Endothelial cell of umbilical vein (primary cell): ENCODE results near the gene DNAH1. TPM values are rescaled to one million over a fixed set of nuclear protein-coding genes. Genes with fewer than 3 reads are reported as not detected.

Experiments
- BruUV-seq: library from RNA; stranded (reverse); fragments of 400-500 nt; replicated peaks from 2 replicates; lab custom pipeline; 2021; lab: Mats Ljungman, UMichigan
- CTCF ChIA-PET: fragments of 300-600, 350-600 bp; sonication (Branson Sonifier 250); formaldehyde crosslinking; loops from one replicate; lab custom pipeline; 2021; ENCODE audit warnings: antibody characterized with exemption, inconsistent platforms; lab: Charles Lee
- POLR2A ChIA-PET: fragments of 300-600, 350-600 bp; sonication (Branson Sonifier 250); formaldehyde crosslinking; loops from one replicate; lab custom pipeline; 2021; ENCODE audit warnings: antibody characterized with exemption, inconsistent platforms; lab: Charles Lee
- DNase-seq: peaks from one replicate; pipeline ENCODE4 v3.0.0-alpha.2; 2011; ENCODE audit warnings: low read depth, low spot score
- FAIRE-seq: peaks from 2 replicates; lab custom pipeline; 2011; peaks lifted over from hg19 to GRCh38; lab: Jason Lieb, UNC
- H2AFZ ChIP-seq: 2 replicates; pipeline ENCODE4 v1.6.0; 2012; ENCODE audit warnings: low read depth, low read length, control low read depth, inconsistent platforms
- H3K27ac ChIP-seq: 2 replicates; pipeline ENCODE4 v1.5.1; 2011; ENCODE audit warnings: low read depth, mild to moderate bottlenecking, control low read depth, low read length, moderate library complexity; ENCODE audit not compliant: insufficient read depth
- H3K27me3 ChIP-seq, 2 experiments: 2 replicates each; pipeline versions ENCODE4 v1.6.0 to v1.6.1; 2011; ENCODE audit warnings: low read length in 2 of 2, mixed read lengths in 1 of 2; ENCODE audit not compliant: control insufficient read depth in 2 of 2, insufficient read depth in 2 of 2
- H3K36me3 ChIP-seq, 2 experiments: 2 replicates in 1 of 2; 3 replicates in 1 of 2; pipeline ENCODE4 v1.5.1; 2011; ENCODE audit warnings: low read length in 2 of 2, mild to moderate bottlenecking in 1 of 2, moderate library complexity in 1 of 2; ENCODE audit not compliant: control insufficient read depth in 2 of 2, insufficient read depth in 2 of 2; ENCODE audit errors: extremely low read depth in 1 of 2
- H3K4me1 ChIP-seq: 3 replicates; pipeline ENCODE4 v1.5.1; 2011; ENCODE audit warnings: mild to moderate bottlenecking, low read length; ENCODE audit not compliant: control insufficient read depth, insufficient read depth; ENCODE audit errors: extremely low read depth
- H3K4me2 ChIP-seq: 2 replicates; pipeline ENCODE4 v1.6.1; 2011; ENCODE audit warnings: low read length, control low read depth, mixed read lengths; ENCODE audit not compliant: insufficient read depth
- H3K4me3 ChIP-seq, 3 experiments: fragments of 200-600 bp in 1 of 3; sonication (generic), shearing (Covaris generic) in 1 of 3; replicated peaks in 1 of 3; 2 replicates each; pipeline ENCODE4 v1.5.1; 2011 to 2016; ENCODE audit warnings: control low read depth in 3 of 3, low read length in 3 of 3, mild to moderate bottlenecking in 2 of 3, inconsistent platforms in 1 of 3, low read depth in 1 of 3, moderate library complexity in 1 of 3; ENCODE audit not compliant: insufficient read depth in 1 of 3
- H3K79me2 ChIP-seq: 2 replicates; pipeline ENCODE4 v1.6.0; 2012; ENCODE audit warnings: low read length, inconsistent platforms; ENCODE audit not compliant: control insufficient read depth, insufficient read depth
- H3K9ac ChIP-seq: replicated peaks from 2 replicates; pipeline ENCODE3; 2011; ENCODE audit warnings: low read length, control low read depth; ENCODE audit not compliant: insufficient read depth; ENCODE audit errors: extremely low read depth
- H3K9me1 ChIP-seq: replicated peaks from 3 replicates; pipeline ENCODE4 v1.6.0; 2011; ENCODE audit warnings: mild to moderate bottlenecking, low read length; ENCODE audit not compliant: control insufficient read depth, insufficient read depth; ENCODE audit errors: extremely low read depth
- H3K9me3 ChIP-seq: replicated peaks from 2 replicates; pipeline ENCODE4 v1.5.1; 2012; ENCODE audit warnings: low read length, inconsistent platforms; ENCODE audit not compliant: control insufficient read depth, insufficient read depth
- H4K20me1 ChIP-seq: replicated peaks from 2 replicates; pipeline ENCODE3; 2011; ENCODE audit warnings: mild to moderate bottlenecking, low read length; ENCODE audit not compliant: control insufficient read depth, insufficient read depth; ENCODE audit errors: extremely low read depth
- EZH2 ChIP-seq: IDR thresholded peaks from 2 replicates; pipeline ENCODE4 v1.6.1; 2012; ENCODE audit warnings: borderline replicate concordance, low read depth, mild to moderate bottlenecking, moderate library complexity, low read length, inconsistent platforms; ENCODE audit not compliant: severe bottlenecking
- FOS ChIP-seq: IDR thresholded peaks from 2 replicates; pipeline ENCODE4 v1.6.1; 2011; ENCODE audit warnings: mild to moderate bottlenecking, low read length, moderate library complexity, borderline replicate concordance; ENCODE audit not compliant: insufficient read depth
- GATA2 ChIP-seq: IDR thresholded peaks from 2 replicates; pipeline ENCODE4 v1.7.0; 2011; ENCODE audit warnings: low read depth, mild to moderate bottlenecking, moderate library complexity, mixed read lengths, low read length; ENCODE audit not compliant: insufficient read length, insufficient read depth
- JUN ChIP-seq: IDR thresholded peaks from 2 replicates; pipeline ENCODE4 v1.6.1; 2011; ENCODE audit warnings: borderline replicate concordance, low read depth; ENCODE audit not compliant: insufficient read length, insufficient read depth
- MAX ChIP-seq: IDR thresholded peaks from 2 replicates; pipeline ENCODE4 v1.6.1; 2011; ENCODE audit not compliant: insufficient read depth, insufficient read length
- MYC ChIP-seq: IDR thresholded peaks from one replicate; pipeline ENCODE4 v1.6.1; 2011; ENCODE audit warnings: mild to moderate bottlenecking, low read depth, low read length
- POLR2A ChIP-seq: IDR thresholded peaks from 2 replicates; pipeline ENCODE4 v1.6.1; 2012; ENCODE audit warnings: low read depth, mild to moderate bottlenecking, control low read depth, low read length
- POLR2AphosphoS5 ChIP-seq: IDR thresholded peaks from 2 replicates; pipeline ENCODE4 v1.6.1; 2012; ENCODE audit warnings: low read depth, mild to moderate bottlenecking, control low read depth, low read length, moderate library complexity; ENCODE audit not compliant: insufficient read depth
- dilution Hi-C: fragments of 300-500 bp; cut with MboI; formaldehyde crosslinking; loops from one replicate; pipeline ENCODE4 v1.15.0; 2019; ENCODE audit warnings: low sequenced_read_pairs; ENCODE audit not compliant: extremely low pct_ligation_motif_present
- intact Hi-C: fragments of 100-400 bp; cut with micrococcal nuclease; formaldehyde crosslinking; loops from one replicate; pipeline ENCODE4 v1.10.0; 2022
- polyA plus RNA-seq, 4 experiments: library from polyadenylated mRNA; depleted of rRNA in 3 of 4; stranded (reverse) in 3 of 4; unstranded in 1 of 4; fragments of >200 nt; gene quantifications; 2 replicates each; pipeline versions ENCODE4 v1.2.1 to v1.2.3, GENCODE V29; 2011 to 2012; ENCODE audit warnings: missing spikeins in 1 of 4
- total RNA-seq: library from RNA; stranded (reverse); gene quantifications from 2 replicates; pipeline ENCODE4 v1.2.3, GENCODE V29; 2021
- TF ChIP-seq, protein P1 (sequence below), 2 donors: IDR thresholded peaks; 1 replicate in 1 of 2; 2 replicates in 1 of 2; pipeline ENCODE4 v1.5.1; 2011; ENCODE audit warnings: low read length in 2 of 2, mild to moderate bottlenecking in 2 of 2, moderate library complexity in 2 of 2, control low read depth in 1 of 2, inconsistent platforms in 1 of 2, low read depth in 1 of 2; ENCODE audit not compliant: insufficient read depth in 1 of 2; ENCODE audit errors: extremely low read depth in 1 of 2

The DNAH1 gene
- total and polyA plus RNA-seq, 2 donors (not counting 3 experiments of a cell fraction or from before 2014, with no cell fraction given), result 5.8 to 6.0 TPM

- DNase-seq (no peak), FAIRE-seq (no peak)
- Histone ChIP-seq H3K4me3 (no peak overlapping the region), H3K27me3 (no peaks in the 10 kb centered on the region), H3K9ac (no peak overlapping the region), H3K4me2 (no peak overlapping the region), H3K27ac (no peak overlapping the region), H2AFZ (no peak overlapping the region), H3K79me2 (no peaks in the 10 kb centered on the region), H3K36me3 (no peaks in the 10 kb centered on the region), H4K20me1 (no peaks in the 10 kb centered on the region), H3K4me1 (no peaks in the 10 kb centered on the region), H3K9me1 (no peaks in the 10 kb centered on the region), H3K9me3 (no peaks in the 10 kb centered on the region)
- intact Hi-C loops (no loop called here), dilution Hi-C loops (no loop called here)
- POLR2A ChIA-PET, result no interaction called here
- CTCF ChIA-PET, result interaction anchor here (1.4 kb wide), 1 partner anchor 32 kb away, joined by 4 read pairs; no protein-coding TSS in a partner anchor
- TF ChIP-seq JUN, result no peak
- TF ChIP-seq, protein P1, sequence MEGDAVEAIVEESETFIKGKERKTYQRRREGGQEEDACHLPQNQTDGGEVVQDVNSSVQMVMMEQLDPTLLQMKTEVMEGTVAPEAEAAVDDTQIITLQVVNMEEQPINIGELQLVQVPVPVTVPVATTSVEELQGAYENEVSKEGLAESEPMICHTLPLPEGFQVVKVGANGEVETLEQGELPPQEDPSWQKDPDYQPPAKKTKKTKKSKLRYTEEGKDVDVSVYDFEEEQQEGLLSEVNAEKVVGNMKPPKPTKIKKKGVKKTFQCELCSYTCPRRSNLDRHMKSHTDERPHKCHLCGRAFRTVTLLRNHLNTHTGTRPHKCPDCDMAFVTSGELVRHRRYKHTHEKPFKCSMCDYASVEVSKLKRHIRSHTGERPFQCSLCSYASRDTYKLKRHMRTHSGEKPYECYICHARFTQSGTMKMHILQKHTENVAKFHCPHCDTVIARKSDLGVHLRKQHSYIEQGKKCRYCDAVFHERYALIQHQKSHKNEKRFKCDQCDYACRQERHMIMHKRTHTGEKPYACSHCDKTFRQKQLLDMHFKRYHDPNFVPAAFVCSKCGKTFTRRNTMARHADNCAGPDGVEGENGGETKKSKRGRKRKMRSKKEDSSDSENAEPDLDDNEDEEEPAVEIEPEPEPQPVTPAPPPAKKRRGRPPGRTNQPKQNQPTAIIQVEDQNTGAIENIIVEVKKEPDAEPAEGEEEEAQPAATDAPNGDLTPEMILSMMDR (IDR thresholded peaks at IDR 0.05; ENCODE audit: extremely low read depth in 1 of 2, insufficient read depth in 1 of 2, low read depth in 1 of 2, low read length in 2 of 2), result no peak
- no peak for TF ChIP-seq GATA2
- no TSS peak for BruUV-seq
These were observed 9.1 kb upstream of the DNAH1 start for GRCh38 chr3:52306978-52307377.

DNA sequence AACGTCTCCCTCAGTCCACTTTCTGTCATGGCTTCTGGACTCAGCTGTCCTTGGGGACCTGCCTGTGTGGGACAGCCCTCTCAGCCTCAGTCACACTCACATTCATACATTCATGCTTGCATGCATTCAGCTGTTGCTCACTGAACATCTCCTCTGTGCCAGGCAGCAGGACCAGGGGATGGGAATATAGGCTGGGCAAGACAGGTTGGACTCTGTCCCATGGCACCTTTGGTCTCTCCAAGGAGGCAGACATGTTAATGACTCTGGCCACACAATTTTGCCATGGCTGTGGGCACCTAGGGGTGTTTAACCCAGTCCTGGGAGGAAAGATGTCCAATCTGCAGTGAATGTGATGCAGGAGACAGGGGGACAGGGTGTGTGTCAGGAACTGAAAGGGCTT is 7.8 kb upstream of the DNAH1 start:
- peaks cover 2% of the 10 kb centered on the region for H3K4me1 ChIP-seq
- intact Hi-C loops, result no loop called here
- DNase-seq (no peak), FAIRE-seq (no peak)
- H3K27me3 ChIP-seq, result no peaks in the 10 kb centered on the region
- H3K36me3 ChIP-seq, result no peaks in the 10 kb centered on the region
- POLR2A ChIA-PET, result no interaction called here
- no peak overlapping the region for H3K4me2 ChIP-seq
- no peaks in the 10 kb centered on the region for H3K9me3 ChIP-seq
- TF ChIP-seq MAX, result no peak
- TF ChIP-seq EZH2, result no peak
- no peak for TF ChIP-seq JUN
- TF ChIP-seq, protein P1 (IDR thresholded peaks at IDR 0.05; ENCODE audit: extremely low read depth in 1 of 2, insufficient read depth in 1 of 2, low read depth in 1 of 2, low read length in 2 of 2), result no peak
- TF ChIP-seq MYC, result no peak
- no peak for TF ChIP-seq GATA2
- TF ChIP-seq POLR2AphosphoS5, result no peak
- no peak for TF ChIP-seq FOS
- TF ChIP-seq POLR2A, result no peak
- no peaks in the 10 kb centered on the region for H3K79me2 ChIP-seq
- CTCF ChIA-PET, result no interaction called here
- no peaks in the 10 kb centered on the region for H4K20me1 ChIP-seq
- no peaks in the 10 kb centered on the region for H3K9me1 ChIP-seq
- no peak overlapping the region for H3K9ac ChIP-seq
- dilution Hi-C loops, result no loop called here
- BruUV-seq, result no TSS peak
- H3K4me3 ChIP-seq, result no peak overlapping the region
- no peak overlapping the region for H2AFZ ChIP-seq
- H3K27ac ChIP-seq, result no peak overlapping the region
